H9 (cell line): ENCODE measurements around the gene CDH22. TPM values are rescaled to one million over a fixed set of nuclear protein-coding genes. Genes with fewer than 3 reads are reported as not detected.

ENCODE experiments used
- DNase-seq: peaks from one replicate; pipeline ENCODE4 v3.0.0-alpha.2; 2017
- H2AFZ ChIP-seq: one replicate; pipeline ENCODE4 v1.6.1; 2013; ENCODE audit warnings: mild to moderate bottlenecking, low read length, control low read depth, moderate library complexity
- H2AK5ac ChIP-seq: 2 replicates; pipeline ENCODE4 v1.6.1; 2013; ENCODE audit warnings: low read length, control low read depth, mixed read lengths; ENCODE audit not compliant: insufficient read length
- H2BK120ac ChIP-seq: one replicate; pipeline ENCODE4 v1.6.1; 2013; ENCODE audit warnings: low read depth, mild to moderate bottlenecking, low read length, control low read depth, inconsistent platforms; ENCODE audit not compliant: poor library complexity, severe bottlenecking
- H2BK12ac ChIP-seq: 2 replicates; pipeline ENCODE4 v1.6.1; 2013; ENCODE audit warnings: low read length, control low read depth, mixed read lengths, low read depth; ENCODE audit not compliant: insufficient read length
- H2BK15ac ChIP-seq: 2 replicates; pipeline ENCODE4 v1.6.1; 2013; ENCODE audit warnings: low read depth, low read length, control low read depth
- H2BK20ac ChIP-seq: one replicate; pipeline ENCODE4 v1.6.1; 2013; ENCODE audit warnings: low read depth, mild to moderate bottlenecking, low read length, control low read depth, inconsistent platforms; ENCODE audit not compliant: poor library complexity, severe bottlenecking
- H2BK5ac ChIP-seq: 2 replicates; pipeline ENCODE4 v1.6.1; 2013; ENCODE audit warnings: low read length, control low read depth, mixed read lengths; ENCODE audit not compliant: insufficient read length
- H3K14ac ChIP-seq: 2 replicates; pipeline ENCODE4 v1.6.1; 2013; ENCODE audit warnings: low read length, control low read depth; ENCODE audit not compliant: insufficient read depth
- H3K18ac ChIP-seq: 2 replicates; pipeline ENCODE4 v1.6.1; 2013; ENCODE audit warnings: low read depth, mild to moderate bottlenecking, mixed read lengths, low read length, control low read depth; ENCODE audit not compliant: insufficient read length
- H3K23ac ChIP-seq: 2 replicates; pipeline ENCODE4 v1.6.1; 2013; ENCODE audit warnings: low read length, control low read depth, mixed read lengths, low read depth; ENCODE audit not compliant: insufficient read length
- H3K23me2 ChIP-seq: 2 replicates; pipeline ENCODE4 v1.6.1; 2013; ENCODE audit warnings: low read depth, mild to moderate bottlenecking, mixed read lengths, low read length, control low read depth; ENCODE audit not compliant: insufficient read length, poor library complexity, severe bottlenecking
- H3K27ac ChIP-seq: 2 replicates; pipeline ENCODE4 v1.5.1; 2013; ENCODE audit warnings: low read length, control low read depth, mixed read lengths, low read depth; ENCODE audit not compliant: insufficient read length
- H3K27me3 ChIP-seq: 2 replicates; pipeline ENCODE4 v1.6.1; 2013; ENCODE audit warnings: low read length, control low read depth, inconsistent platforms; ENCODE audit not compliant: insufficient read depth
- H3K4ac ChIP-seq: 2 replicates; pipeline ENCODE4 v1.6.1; 2013; ENCODE audit warnings: low read depth, mild to moderate bottlenecking, control low read depth, inconsistent platforms, low read length, moderate library complexity
- H3K4me1 ChIP-seq: 2 replicates; pipeline ENCODE4 v1.6.1; 2013; ENCODE audit warnings: low read length, control low read depth, inconsistent platforms; ENCODE audit not compliant: insufficient read depth
- H3K4me2 ChIP-seq: 2 replicates; pipeline ENCODE4 v1.6.1; 2013; ENCODE audit warnings: low read length, control low read depth, mixed read lengths; ENCODE audit not compliant: insufficient read length, insufficient read depth
- H3K56ac ChIP-seq: 2 replicates; pipeline ENCODE4 v1.6.1; 2013; ENCODE audit warnings: low read depth, mild to moderate bottlenecking, mixed read lengths, low read length, control low read depth; ENCODE audit not compliant: insufficient read length
- H3K79me1 ChIP-seq: 2 replicates; pipeline ENCODE4 v1.6.1; 2013; ENCODE audit warnings: low read depth, mild to moderate bottlenecking, moderate library complexity, low read length, control low read depth, inconsistent platforms; ENCODE audit not compliant: insufficient read depth, poor library complexity, severe bottlenecking
- H3K79me2 ChIP-seq: 2 replicates; pipeline ENCODE4 v1.6.1; 2013; ENCODE audit warnings: low read length, control low read depth, inconsistent platforms; ENCODE audit not compliant: insufficient read depth
- H3K9ac ChIP-seq: 2 replicates; pipeline ENCODE4 v1.6.1; 2013; ENCODE audit warnings: low read length, control low read depth, mixed read lengths; ENCODE audit not compliant: insufficient read length; ENCODE audit errors: extremely low read depth
- H3K9me3 ChIP-seq: one replicate; pipeline ENCODE4 v1.6.1; 2013; ENCODE audit warnings: low read depth, low read length, inconsistent platforms; ENCODE audit not compliant: control insufficient read depth
- H3T11ph ChIP-seq: one replicate; pipeline ENCODE4 v1.6.1; 2013; ENCODE audit warnings: mild to moderate bottlenecking, low read length, control low read depth, inconsistent platforms
- H4K20me1 ChIP-seq: one replicate; pipeline ENCODE4 v1.6.1; 2013; ENCODE audit not compliant: control insufficient read depth, insufficient read length, insufficient read depth
- H4K5ac ChIP-seq: 2 replicates; pipeline ENCODE4 v1.6.1; 2013; ENCODE audit warnings: low read depth, mild to moderate bottlenecking, mixed read lengths, low read length, control low read depth; ENCODE audit not compliant: insufficient read length
- H4K8ac ChIP-seq: replicated peaks from 2 replicates; pipeline ENCODE4 v1.6.1; 2013; ENCODE audit warnings: low read length, control low read depth, mixed read lengths, low read depth; ENCODE audit not compliant: insufficient read length
- H4K91ac ChIP-seq: 2 replicates; pipeline ENCODE4 v1.6.1; 2013; ENCODE audit warnings: low read depth, mild to moderate bottlenecking, moderate library complexity, mixed read lengths, low read length, control low read depth; ENCODE audit not compliant: insufficient read length
- H3K27ac Mint-ChIP-seq, 3 experiments: 2 replicates in 2 of 3; 3 replicates in 1 of 3; pipeline ENCODE4 v1.8.0; 2020 to 2021; ENCODE audit warnings: mixed read lengths in 3 of 3, mild to moderate bottlenecking in 1 of 3, moderate library complexity in 1 of 3
- H3K27me3 Mint-ChIP-seq: 2 replicates; pipeline ENCODE4 v1.8.0; 2021; ENCODE audit warnings: low read depth, mild to moderate bottlenecking, moderate library complexity, mixed read lengths
- H3K36me3 Mint-ChIP-seq, 3 experiments: 2 replicates in 2 of 3; 3 replicates in 1 of 3; pipeline ENCODE4 v1.8.0; 2020 to 2021; ENCODE audit warnings: low read depth in 3 of 3, mixed read lengths in 3 of 3; ENCODE audit not compliant: insufficient read depth in 1 of 3
- H3K4me1 Mint-ChIP-seq, 2 experiments: 2 replicates each; pipeline ENCODE4 v1.8.0; 2020; ENCODE audit warnings: mixed read lengths in 2 of 2
- H3K4me3 Mint-ChIP-seq, 2 experiments: 2 replicates in 1 of 2; 3 replicates in 1 of 2; pipeline ENCODE4 v1.8.0; 2020 to 2021; ENCODE audit warnings: mild to moderate bottlenecking in 2 of 2, mixed read lengths in 2 of 2, moderate library complexity in 1 of 2
- H3K9me3 Mint-ChIP-seq, 2 experiments: 2 replicates in 1 of 2; 3 replicates in 1 of 2; pipeline ENCODE4 v1.8.0; 2020; ENCODE audit warnings: mild to moderate bottlenecking in 2 of 2, mixed read lengths in 2 of 2, moderate library complexity in 1 of 2
- WGBS: extraction: QIAGEN DNeasy Blood & Tissue Kit; methylation state at CpG from one replicate; pipeline ENCODE4 v1.1.7; 2013; ENCODE audit warnings: missing lambda C conversion rate, low lambda C conversion rate, mixed read lengths; ENCODE audit not compliant: insufficient read length; ENCODE audit errors: extremely low coverage; 5-methylcytosine and 5-hydroxymethylcytosine counted together
- total RNA-seq: library from RNA; stranded (reverse); gene quantifications from 2 replicates; pipeline ENCODE4 v1.2.1, GENCODE V29; 2021
- TF ChIP-seq, protein P1 (sequence below): fragments of 200-600 bp; sonication (generic); conservative IDR thresholded peaks from 3 replicates; pipeline ENCODE4 v1.8.0; 2021; ENCODE audit warnings: antibody characterized with exemption, mild to moderate bottlenecking

CDH22 gene
- total RNA-seq, 1 experiment from 2014 or later: not detected

DNA sequence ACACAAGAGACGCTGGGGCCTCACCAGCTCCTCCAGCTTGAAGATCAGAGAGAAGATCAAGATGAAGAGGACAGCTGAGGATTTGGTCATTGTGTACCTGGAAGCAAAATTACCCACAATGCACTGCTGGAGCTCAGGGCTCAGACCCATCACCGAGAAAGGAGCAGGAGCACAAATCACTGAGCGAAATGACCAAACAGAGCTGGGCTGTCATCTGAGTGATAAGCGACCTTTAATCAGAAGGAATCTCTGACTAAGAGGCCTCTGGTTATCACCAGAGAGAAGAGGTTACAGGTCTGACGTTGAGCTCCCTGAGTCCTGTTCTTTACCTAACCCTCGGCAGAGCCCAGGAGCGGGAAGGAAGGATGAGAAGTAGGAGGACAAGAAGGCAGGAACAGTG is 47.5 kb upstream of the CDH22 start:
- no peak overlapping the region for H4K91ac ChIP-seq
- peaks cover 11 to 47% (median 41%) of the 10 kb centered on the region in 3 experiments for H3K36me3 Mint-ChIP-seq
- no peaks in the 10 kb centered on the region for H3K23me2 ChIP-seq
- H2BK120ac ChIP-seq: no peak overlapping the region
- no peak overlapping the region for H3K23ac ChIP-seq
- no peaks in the 10 kb centered on the region for H3K79me2 ChIP-seq
- no peak overlapping the region for H3K18ac ChIP-seq
- H2BK20ac ChIP-seq: no peak overlapping the region
- no peak overlapping the region for H3K4ac ChIP-seq
- H3K27me3 ChIP-seq: no peaks in the 10 kb centered on the region
- TF ChIP-seq, protein P1, sequence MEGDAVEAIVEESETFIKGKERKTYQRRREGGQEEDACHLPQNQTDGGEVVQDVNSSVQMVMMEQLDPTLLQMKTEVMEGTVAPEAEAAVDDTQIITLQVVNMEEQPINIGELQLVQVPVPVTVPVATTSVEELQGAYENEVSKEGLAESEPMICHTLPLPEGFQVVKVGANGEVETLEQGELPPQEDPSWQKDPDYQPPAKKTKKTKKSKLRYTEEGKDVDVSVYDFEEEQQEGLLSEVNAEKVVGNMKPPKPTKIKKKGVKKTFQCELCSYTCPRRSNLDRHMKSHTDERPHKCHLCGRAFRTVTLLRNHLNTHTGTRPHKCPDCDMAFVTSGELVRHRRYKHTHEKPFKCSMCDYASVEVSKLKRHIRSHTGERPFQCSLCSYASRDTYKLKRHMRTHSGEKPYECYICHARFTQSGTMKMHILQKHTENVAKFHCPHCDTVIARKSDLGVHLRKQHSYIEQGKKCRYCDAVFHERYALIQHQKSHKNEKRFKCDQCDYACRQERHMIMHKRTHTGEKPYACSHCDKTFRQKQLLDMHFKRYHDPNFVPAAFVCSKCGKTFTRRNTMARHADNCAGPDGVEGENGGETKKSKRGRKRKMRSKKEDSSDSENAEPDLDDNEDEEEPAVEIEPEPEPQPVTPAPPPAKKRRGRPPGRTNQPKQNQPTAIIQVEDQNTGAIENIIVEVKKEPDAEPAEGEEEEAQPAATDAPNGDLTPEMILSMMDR: no peak
- DNase-seq: no peak
- H4K8ac ChIP-seq: no peak overlapping the region
- no peak overlapping the region for H3K56ac ChIP-seq
- H4K20me1 ChIP-seq: no peaks in the 10 kb centered on the region
- no peaks in the 10 kb centered on the region for H3K9me3 Mint-ChIP-seq
- H3K9me3 ChIP-seq: no peaks in the 10 kb centered on the region
- peaks cover 8 to 11% of the 10 kb centered on the region in 2 experiments for H3K4me1 Mint-ChIP-seq
- H2BK15ac ChIP-seq: no peak overlapping the region
- no peak overlapping the region for H4K5ac ChIP-seq
- no peak overlapping the region for H3K14ac ChIP-seq
- no peaks in the 10 kb centered on the region for H3K4me1 ChIP-seq
- H2BK5ac ChIP-seq: no peak overlapping the region
- no peak overlapping the region for H2AFZ ChIP-seq
- no peak overlapping the region for H3K27ac ChIP-seq
- no peak overlapping the region for H3K4me2 ChIP-seq
- no peak overlapping the region for H3K9ac ChIP-seq
- no peaks in the 10 kb centered on the region for H3K79me1 ChIP-seq
- H3T11ph ChIP-seq: no peak overlapping the region
- no peaks in the 10 kb centered on the region for H3K27me3 Mint-ChIP-seq
- H3K27ac Mint-ChIP-seq: peak overlapping the region; percentile 39 to 81 (median 40); a peak in 2 of 7 replicates
- H2BK12ac ChIP-seq: no peak overlapping the region
- no peak overlapping the region for H2AK5ac ChIP-seq
- WGBS: no CpG with 5 or more reads among the region's 7 CpGs
- no peak overlapping the region for H3K4me3 Mint-ChIP-seq
